K562 (cell line): Measurements from ENCODE around the gene GOLIM4. TPM values are rescaled to one million over a fixed set of nuclear protein-coding genes. Genes with fewer than 3 reads are reported as not detected.

ENCODE experiments used
- ATAC-seq: fragments of 200-7000 bp; cut with Tn5 transposase; 3 replicates; pipeline ENCODE4 v1.9.1; 2020; ENCODE audit warnings: moderate library complexity
- BruUV-seq: library from RNA; stranded (reverse); fragments of 400-500 nt; replicated peaks from 2 replicates; lab custom pipeline; 2021; lab: Mats Ljungman, UMichigan
- CTCF ChIA-PET: fragments of 300-600 bp; formaldehyde crosslinking; extraction: SDS; loops from one replicate; lab custom pipeline; 2021; ENCODE audit warnings: low intra/inter-chr PET ratio; lab: Yijun Ruan, JAX
- POLR2A ChIA-PET: fragments of 300-600, 350-650 bp; sonication (Branson Sonifier 250); formaldehyde crosslinking; extraction: SDS; loops from one replicate; lab custom pipeline; 2021; ENCODE audit warnings: antibody characterized with exemption, inconsistent platforms; lab: Yijun Ruan, JAX
- DNase-seq, 4 experiments: peaks; one replicate each; pipeline versions ENCODE4 v3.0.0 to v3.0.0-alpha.2; 2011 to 2018; ENCODE audit warnings: low spot score in 3 of 4, mixed read lengths in 3 of 4; ENCODE audit errors: extremely low read depth in 1 of 4
- FAIRE-seq: peaks from 2 replicates; lab custom pipeline; 2011; peaks lifted over from hg19 to GRCh38; lab: Jason Lieb, UNC
- H2AFZ ChIP-seq: 2 replicates; pipeline ENCODE4 v1.6.0; 2011; ENCODE audit warnings: low read depth, low read length, control low read depth, inconsistent platforms
- H3K27ac ChIP-seq: fragments of 200-600 bp; 3 replicates; pipeline ENCODE4 v1.8.0; 2011; ENCODE audit warnings: low read depth, mild to moderate bottlenecking, control low read depth, inconsistent platforms, low read length, moderate library complexity, mixed read lengths; ENCODE audit errors: extremely low read depth
- H3K27me3 ChIP-seq, 2 experiments: fragments of 300-600 bp in 1 of 2; 2 replicates in 1 of 2; 3 replicates in 1 of 2; pipeline versions ENCODE4 v1.6.0 to v1.8.0; 2011; ENCODE audit warnings: inconsistent platforms in 2 of 2, low read length in 2 of 2, mild to moderate bottlenecking in 1 of 2, mixed read lengths in 1 of 2, moderate library complexity in 1 of 2; ENCODE audit not compliant: control insufficient read depth in 2 of 2, insufficient read depth in 2 of 2
- H3K36me3 ChIP-seq: fragments of 300-600 bp; 3 replicates; pipeline ENCODE4 v1.8.0; 2011; ENCODE audit warnings: mild to moderate bottlenecking, low read length, inconsistent platforms; ENCODE audit not compliant: control insufficient read depth, insufficient read depth
- H3K4me1 ChIP-seq, 2 experiments: fragments of 200-600 bp in 1 of 2; replicated peaks in 1 of 2; 2 replicates in 1 of 2; 3 replicates in 1 of 2; pipeline versions ENCODE4 v1.5.1 to v1.8.0; 2011; ENCODE audit warnings: inconsistent platforms in 2 of 2, low read length in 2 of 2, mild to moderate bottlenecking in 1 of 2, mixed read lengths in 1 of 2, moderate library complexity in 1 of 2; ENCODE audit not compliant: control insufficient read depth in 2 of 2, insufficient read depth in 2 of 2
- H3K4me2 ChIP-seq: 2 replicates; pipeline ENCODE4 v1.6.1; 2011; ENCODE audit warnings: low read length, control low read depth, inconsistent platforms, mixed read lengths; ENCODE audit not compliant: insufficient read depth
- H3K4me3 ChIP-seq: fragments of 200-600 bp; sonication (generic), shearing (Covaris generic); 2 replicates; pipeline ENCODE4 v1.5.1; 2016; ENCODE audit warnings: control low read depth, inconsistent platforms
- H3K79me2 ChIP-seq: fragments of 200-600 bp; 3 replicates; pipeline ENCODE4 v1.8.0; 2011; ENCODE audit warnings: low read length, inconsistent platforms; ENCODE audit not compliant: control insufficient read depth, insufficient read depth
- H3K9ac ChIP-seq, 2 experiments: 2 replicates each; pipeline versions ENCODE4 v1.6.0 to v1.6.1; 2011; ENCODE audit warnings: low read depth in 2 of 2, low read length in 2 of 2, control low read depth in 1 of 2, inconsistent platforms in 1 of 2, mild to moderate bottlenecking in 1 of 2, mixed read lengths in 1 of 2; ENCODE audit not compliant: insufficient read depth in 1 of 2
- H3K9me1 ChIP-seq: one replicate; pipeline ENCODE4 v1.6.0; 2011; ENCODE audit warnings: inconsistent platforms, mild to moderate bottlenecking, low read length, moderate library complexity; ENCODE audit not compliant: control insufficient read depth, insufficient read depth
- H3K9me3 ChIP-seq: replicated peaks from 2 replicates; pipeline ENCODE4 v1.5.1; 2011; ENCODE audit warnings: low read depth, low read length, inconsistent platforms; ENCODE audit not compliant: control insufficient read depth, insufficient read depth
- H4K20me1 ChIP-seq: replicated peaks from 2 replicates; pipeline ENCODE4 v1.6.1; 2011; ENCODE audit warnings: low read length, inconsistent platforms, mixed read lengths; ENCODE audit not compliant: control insufficient read depth, insufficient read depth
- ATF2 ChIP-seq: sonication (generic); formaldehyde crosslinking; IDR thresholded peaks from 2 replicates; pipeline ENCODE4 v1.8.1; 2022; ENCODE audit warnings: missing genetic modification reagents
- HDAC1 ChIP-seq, 2 experiments: fragments of 450-650 bp; IDR thresholded peaks; 2 replicates each; pipeline ENCODE4 v1.6.1; 2016 to 2017; ENCODE audit warnings: inconsistent platforms in 1 of 2, mild to moderate bottlenecking in 1 of 2, moderate library complexity in 1 of 2
- HDAC3 ChIP-seq: fragments of 450-650 bp; IDR thresholded peaks from 2 replicates; pipeline ENCODE4 v1.6.1; 2018; ENCODE audit warnings: borderline replicate concordance, mild to moderate bottlenecking, moderate library complexity; ENCODE audit not compliant: partially characterized antibody
- MIER1 ChIP-seq: fragments of 450-650 bp; IDR thresholded peaks from 2 replicates; pipeline ENCODE4 v1.6.1; 2016; ENCODE audit warnings: antibody characterized with exemption, mild to moderate bottlenecking, low read depth
- MTA3 ChIP-seq: fragments of 450-650 bp; formaldehyde crosslinking; IDR thresholded peaks from 2 replicates; pipeline ENCODE4 v1.6.1; 2017; ENCODE audit warnings: mild to moderate bottlenecking, borderline replicate concordance
- PRMT5 ChIP-seq: sonication (generic); formaldehyde crosslinking; IDR thresholded peaks from 2 replicates; pipeline ENCODE4 v1.5.0; 2020; ENCODE audit warnings: missing genetic modification reagents
- RBM25 ChIP-seq: fragments of 200-400 bp; formaldehyde crosslinking; IDR thresholded peaks from 2 replicates; pipeline ENCODE4 v1.6.1; 2018; ENCODE audit warnings: low read length, low read depth, moderate library complexity; ENCODE audit not compliant: severe bottlenecking
- RFX1 ChIP-seq: fragments of 450-650 bp; IDR thresholded peaks from 2 replicates; pipeline ENCODE4 v1.6.1; 2016; ENCODE audit warnings: mild to moderate bottlenecking, moderate library complexity
- SP2 ChIP-seq: IDR thresholded peaks from 2 replicates; pipeline ENCODE4 v1.6.1; 2011; ENCODE audit warnings: mild to moderate bottlenecking, low read depth, low read length, moderate library complexity; ENCODE audit not compliant: poor library complexity, severe bottlenecking; ENCODE audit errors: extremely low read depth
- STAT5A ChIP-seq: IDR thresholded peaks from 2 replicates; pipeline ENCODE4 v1.6.1; 2012; ENCODE audit warnings: low read length, inconsistent platforms, borderline replicate concordance
- ZKSCAN3 ChIP-seq: fragments of 250-450 bp; sonication (Bioruptor Pico); IDR thresholded peaks from 2 replicates; pipeline ENCODE4 v1.4.0; 2020
- ZMIZ1 ChIP-seq, 2 experiments: fragments of 150-350 bp in 1 of 2; IDR thresholded peaks; 2 replicates each; pipeline ENCODE4 v1.6.1; 2012 to 2016; ENCODE audit warnings: low read depth in 2 of 2, low read length in 2 of 2, mild to moderate bottlenecking in 1 of 2, moderate library complexity in 1 of 2
- ZNF311 ChIP-seq: fragments of 250-450 bp; sonication (Bioruptor Pico); IDR thresholded peaks from 2 replicates; pipeline ENCODE4 v1.4.0; 2020; ENCODE audit warnings: mild to moderate bottlenecking, moderate library complexity
- ZNF561 ChIP-seq: fragments of 450-650 bp; formaldehyde crosslinking; conservative IDR thresholded peaks from 2 replicates; pipeline ENCODE4 v1.4.0; 2020; ENCODE audit warnings: mild to moderate bottlenecking, moderate library complexity
- ZNF695 ChIP-seq: fragments of 450-650 bp; formaldehyde crosslinking; IDR thresholded peaks from 2 replicates; pipeline ENCODE4 v1.4.0; 2020; ENCODE audit warnings: mild to moderate bottlenecking, moderate library complexity
- WGBS: fragments of 100-300 bp; shearing (Covaris generic); methylation state at CpG from one replicate; pipeline ENCODE4 v1.1.6; 2016; ENCODE audit warnings: low coverage, mixed read lengths; ENCODE audit not compliant: insufficient coverage; ENCODE audit errors: missing lambda C conversion rate; 5-methylcytosine and 5-hydroxymethylcytosine counted together
- in situ Hi-C: fragments of 300-500 bp; cut with MboI; formaldehyde crosslinking; loops from 4 replicates; pipeline ENCODE4 v1.15.0; 2018; ENCODE audit warnings: inconsistent platforms, mixed read lengths
- intact Hi-C: fragments of 100-400 bp; cut with micrococcal nuclease; formaldehyde crosslinking; loops from 2 replicates; pipeline ENCODE4 v1.14.2; 2022
- polyA plus RNA-seq, 8 experiments: library from polyadenylated mRNA; depleted of rRNA in 4 of 8; stranded (reverse) in 5 of 8; unstranded in 3 of 8; fragments of >200 nt; fragmentation: Nextera tagmentation in 2 of 8; fragmentation: Illumina TruSeq in 1 of 8; extraction: Ambion mirVana in 2 of 8; extraction: Trizol in 1 of 8; gene quantifications; 2 replicates each; pipeline versions ENCODE4 v1.2.1 to v1.2.3, GENCODE V29; 2011 to 2014; ENCODE audit warnings: inconsistent platforms in 1 of 8, missing spikeins in 1 of 8
- total RNA-seq, 7 experiments: library from RNA; depleted of rRNA in 6 of 7; stranded (reverse); fragments of >200 nt in 6 of 7; fragmentation: Illumina TruSeq in 2 of 7; extraction: Trizol in 2 of 7; gene quantifications; 2 replicates each; pipeline versions ENCODE4 v1.2.1 to v1.2.3, GENCODE V29; 2011 to 2021; ENCODE audit warnings: low replicate concordance in 1 of 7
- TF ChIP-seq, protein P1 (sequence below): fragments of 450-650 bp; IDR thresholded peaks from 2 replicates; pipeline ENCODE4 v1.6.1; 2016; ENCODE audit warnings: mild to moderate bottlenecking

Gene GOLIM4
- total and polyA plus RNA-seq, 9 of the 15 experiments (the other 6 are each of a cell fraction or from before 2014, with no cell fraction given), result 9.3 to 39.4 (median 31.0) TPM

DNA sequence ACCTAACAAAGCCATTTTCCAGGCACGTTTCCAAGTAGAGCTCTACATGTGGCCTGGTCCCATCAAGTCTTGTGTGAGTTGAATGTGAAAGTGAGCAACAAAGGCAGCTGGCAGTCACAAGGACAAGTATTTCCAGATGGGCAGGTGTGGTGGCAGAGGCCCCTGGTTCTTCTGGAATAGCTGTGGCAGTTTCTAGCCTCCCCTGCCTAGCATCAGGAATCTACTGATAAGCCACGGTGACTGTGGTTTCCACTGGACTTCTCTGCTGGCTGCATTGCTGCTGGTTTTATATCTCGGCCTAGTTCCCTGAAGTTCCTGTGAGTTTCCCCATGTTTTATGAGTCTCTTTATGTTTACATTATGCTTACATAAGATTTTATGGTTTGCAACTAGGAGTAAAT, 117.7 kb downstream of the GOLIM4 start:
- FAIRE-seq, result peak; percentile 89
- Histone ChIP-seq H2AFZ (peak overlapping the region; percentile 64; the same call in 1 of the 2 replicates), H3K27me3 (peaks cover 0 to 3% of the 10 kb centered on the region in 2 experiments; a peak in 1 of 5 replicates), H3K4me3 (no peak overlapping the region), H3K27ac (no peak overlapping the region), H3K9ac (no peak overlapping the region), H3K9me1 (no peaks in the 10 kb centered on the region), H3K4me2 (peak overlapping the region; percentile 35; the same call in 1 of the 2 replicates), H3K4me1 (peaks cover 0 to 19% of the 10 kb centered on the region in 2 experiments; a peak in 3 of 5 replicates), H3K36me3 (no peaks in the 10 kb centered on the region), H4K20me1 (no peaks in the 10 kb centered on the region), H3K79me2 (no peaks in the 10 kb centered on the region), H3K9me3 (no peaks in the 10 kb centered on the region; the same call in 1 of the 2 replicates)
- no TSS peak for BruUV-seq
- DNase-seq, result peak; percentile 14 to 69 (median 26)
- in situ Hi-C loops, result no loop called here
- CTCF ChIA-PET, result no interaction called here
- peak; percentile 78 for ATAC-seq
- intact Hi-C loops, result no loop called here
- POLR2A ChIA-PET, result interaction anchor here (0.6 kb wide), 1 partner anchor 75 kb away, joined by 3 read pairs; no protein-coding TSS in a partner anchor
- 9% methylated on average over 3 of the region's 3 CpGs for WGBS
- TF ChIP-seq MIER1 (peak; percentile 97), HDAC3 (no peak), SP2 (no peak), ATF2 (CRISPR knock-in tag) (no peak), PRMT5 (CRISPR knock-in tag) (no peak), RFX1 (no peak), ZMIZ1 (IDR thresholded peaks at IDR 0.05; ENCODE audit: low read depth in 2 of 2, low read length in 2 of 2) (no peak), ZNF561 (CRISPR knock-in tag) (no peak), HDAC1 (IDR thresholded peaks at IDR 0.05) (no peak), RBM25 (peak; percentile 41), MTA3 (no peak), ZNF695 (CRISPR knock-in tag) (no peak), STAT5A (peak; percentile 20; the same call in 1 of the 2 replicates), ZKSCAN3 (CRISPR knock-in tag) (no peak), ZNF311 (CRISPR knock-in tag) (no peak)
- TF ChIP-seq, protein P1, sequence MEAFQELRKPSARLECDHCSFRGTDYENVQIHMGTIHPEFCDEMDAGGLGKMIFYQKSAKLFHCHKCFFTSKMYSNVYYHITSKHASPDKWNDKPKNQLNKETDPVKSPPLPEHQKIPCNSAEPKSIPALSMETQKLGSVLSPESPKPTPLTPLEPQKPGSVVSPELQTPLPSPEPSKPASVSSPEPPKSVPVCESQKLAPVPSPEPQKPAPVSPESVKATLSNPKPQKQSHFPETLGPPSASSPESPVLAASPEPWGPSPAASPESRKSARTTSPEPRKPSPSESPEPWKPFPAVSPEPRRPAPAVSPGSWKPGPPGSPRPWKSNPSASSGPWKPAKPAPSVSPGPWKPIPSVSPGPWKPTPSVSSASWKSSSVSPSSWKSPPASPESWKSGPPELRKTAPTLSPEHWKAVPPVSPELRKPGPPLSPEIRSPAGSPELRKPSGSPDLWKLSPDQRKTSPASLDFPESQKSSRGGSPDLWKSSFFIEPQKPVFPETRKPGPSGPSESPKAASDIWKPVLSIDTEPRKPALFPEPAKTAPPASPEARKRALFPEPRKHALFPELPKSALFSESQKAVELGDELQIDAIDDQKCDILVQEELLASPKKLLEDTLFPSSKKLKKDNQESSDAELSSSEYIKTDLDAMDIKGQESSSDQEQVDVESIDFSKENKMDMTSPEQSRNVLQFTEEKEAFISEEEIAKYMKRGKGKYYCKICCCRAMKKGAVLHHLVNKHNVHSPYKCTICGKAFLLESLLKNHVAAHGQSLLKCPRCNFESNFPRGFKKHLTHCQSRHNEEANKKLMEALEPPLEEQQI, result no peak
